Astrocyte of the hippocampus (primary cell): ENCODE data around the gene DIP2A.
"Not testable (repeated sequence)": the region's sequence is repeated elsewhere in the genome, so short reads cannot be mapped to it uniquely, and the experiment has no call there.

Source experiments
- DNase-seq: peaks from one replicate; pipeline ENCODE4 v3.0.0; 2011; ENCODE audit warnings: low read depth, low spot score

The DIP2A gene

DNA sequence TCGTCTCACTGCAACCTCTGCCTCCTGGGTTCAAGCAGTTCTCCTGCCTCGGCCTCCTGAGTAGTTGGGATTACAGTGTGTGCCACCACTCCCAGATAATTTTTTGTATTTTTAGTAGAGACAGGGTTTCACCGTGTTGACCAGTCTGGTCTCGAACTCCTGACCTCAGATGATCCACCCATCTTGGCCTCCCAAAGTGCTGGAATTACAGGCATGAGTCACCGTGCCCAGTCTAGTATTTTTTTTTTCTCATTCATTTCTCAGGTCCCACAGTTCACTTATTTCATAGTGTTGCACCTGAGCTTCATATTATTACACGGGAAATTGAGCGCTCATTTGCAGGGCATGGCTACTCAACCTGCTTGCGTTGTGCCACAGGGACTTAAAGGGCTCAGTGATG lies 68.7 kb downstream of the DIP2A start:
- DNase-seq, result not testable (repeated sequence)

GRCh38 chr21:46527801-46528200 lies 69.1 kb downstream of the DIP2A start:
- no peak for DNase-seq

GRCh38 chr21:46532080-46532479 lies 73.4 kb downstream of the DIP2A start:
- no peak for DNase-seq

DNA sequence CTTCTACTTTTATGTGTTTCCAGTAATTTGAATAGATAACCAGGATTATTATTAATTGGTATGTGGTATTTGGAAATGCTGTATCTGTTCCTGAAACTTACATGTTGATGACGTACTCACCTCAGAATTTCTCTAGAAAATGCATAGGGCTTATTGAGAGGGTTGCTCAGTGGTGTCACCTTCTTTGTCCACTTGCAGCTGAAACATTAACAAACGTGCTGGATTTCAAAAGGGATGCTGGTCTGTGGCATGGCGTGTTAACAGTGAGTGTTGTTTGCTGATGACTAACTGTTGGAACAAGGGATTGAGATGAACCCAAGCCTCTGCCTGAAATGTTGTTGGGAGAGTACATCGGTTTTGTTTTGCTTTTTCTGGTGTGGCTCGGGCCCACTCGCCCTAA lies 78.3 kb downstream of the DIP2A start:
- no peak for DNase-seq

DNA sequence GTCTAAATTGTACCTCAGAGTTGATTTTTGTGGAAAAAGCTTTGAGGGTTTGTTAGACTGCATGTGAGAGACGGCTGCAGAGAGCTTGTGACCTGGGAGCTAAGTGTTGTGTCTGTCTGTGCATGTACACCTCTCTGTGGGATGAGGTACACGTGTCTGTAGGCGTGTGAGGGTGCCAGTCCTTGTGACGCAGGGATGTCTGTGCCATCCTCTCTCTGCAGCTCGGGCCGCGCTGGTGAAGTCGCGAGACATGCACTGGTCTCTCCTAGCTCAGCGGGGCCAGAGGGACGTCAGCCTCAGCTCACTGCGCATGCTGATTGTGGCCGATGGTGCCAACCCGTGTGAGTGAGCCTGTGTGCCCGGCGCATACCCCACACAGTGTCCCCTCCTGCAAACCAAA lies 79.6 kb downstream of the DIP2A start:
- DNase-seq, result no peak

- no peak for DNase-seq
Observed at GRCh38 chr21:46538851-46539666, 80.4 kb downstream of the DIP2A start.

GRCh38 chr21:46540087-46540710 lies 81.5 kb downstream of the DIP2A start:
- DNase-seq, result no peak

DNA sequence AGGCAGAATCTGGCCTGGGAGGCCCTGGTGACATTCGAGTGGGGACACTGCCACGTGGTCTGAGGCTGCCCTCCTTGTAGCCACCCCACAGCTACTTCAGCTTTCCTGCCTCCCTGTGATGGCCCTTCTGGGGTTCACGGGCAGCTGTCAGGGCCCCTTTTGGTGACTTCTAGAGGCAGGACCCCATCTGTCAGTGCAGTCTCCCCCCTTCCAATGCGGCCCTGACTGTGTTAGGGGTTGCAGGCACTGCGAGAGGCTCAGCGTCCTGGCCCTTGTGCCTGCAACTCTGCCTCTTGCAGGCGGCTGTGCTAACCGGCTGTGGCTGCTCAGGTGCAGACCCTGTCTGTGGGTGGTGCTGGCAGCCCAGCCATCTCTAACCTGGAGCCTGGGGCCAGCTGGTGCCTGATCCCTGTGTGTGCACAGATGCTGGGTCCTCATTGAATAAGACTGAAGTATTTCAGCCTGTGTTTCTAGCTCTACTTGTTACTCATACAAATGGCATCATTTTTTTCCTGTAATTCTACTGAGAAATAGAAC lies 84.0 kb downstream of the DIP2A start:
- DNase-seq, result no peak

- no peak for DNase-seq
Observed at GRCh38 chr21:46543306-46543705, 84.6 kb downstream of the DIP2A start.

DNA sequence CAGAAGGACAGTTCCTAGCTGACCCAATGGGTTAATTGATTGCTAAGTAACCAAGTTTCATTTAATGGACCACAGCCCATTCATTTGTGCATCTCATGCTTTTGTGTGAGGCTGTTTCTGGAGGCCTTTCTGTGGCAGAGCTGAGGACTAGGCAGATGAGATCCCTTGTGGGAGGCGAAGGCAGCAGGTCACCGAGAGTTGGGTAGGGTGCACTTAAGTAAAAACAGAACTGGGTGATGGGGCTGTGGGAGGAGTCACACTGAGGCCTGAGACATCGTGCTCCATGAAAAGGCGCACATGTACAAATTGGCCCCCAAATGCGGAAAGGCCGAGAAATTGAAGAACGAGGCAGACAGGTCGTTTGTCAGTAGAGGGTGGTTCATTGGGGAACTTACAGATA lies 85.3 kb downstream of the DIP2A start:
- DNase-seq, result no peak

- DNase-seq, result no peak
Observed at GRCh38 chr21:46544824-46545223, 86.1 kb downstream of the DIP2A start.

GRCh38 chr21:46545363-46545762 lies 86.7 kb downstream of the DIP2A start:
- DNase-seq, result no peak

DNA sequence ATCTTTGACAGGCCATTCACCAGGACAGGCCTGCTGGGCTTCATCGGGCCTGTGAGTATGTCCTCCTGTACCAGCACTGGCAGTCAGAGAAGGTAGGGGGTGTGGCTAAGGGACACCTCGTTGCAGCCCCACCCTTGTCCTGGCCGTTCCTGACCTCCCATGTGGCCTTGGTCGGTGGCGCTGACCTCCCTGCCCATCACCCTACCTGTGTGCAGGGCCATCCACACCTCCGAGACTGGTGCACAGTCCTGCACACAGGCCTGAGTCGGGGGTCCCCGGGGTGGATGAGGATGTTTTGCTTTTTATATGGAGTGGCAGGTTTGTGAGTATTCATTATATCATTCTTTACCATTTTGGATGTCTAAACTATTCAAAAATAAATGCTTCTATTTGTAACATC lies 87.2 kb downstream of the DIP2A start:
- DNase-seq, result no peak

GRCh38 chr21:46546799-46547198 lies 88.1 kb downstream of the DIP2A start:
- no peak for DNase-seq

DNA sequence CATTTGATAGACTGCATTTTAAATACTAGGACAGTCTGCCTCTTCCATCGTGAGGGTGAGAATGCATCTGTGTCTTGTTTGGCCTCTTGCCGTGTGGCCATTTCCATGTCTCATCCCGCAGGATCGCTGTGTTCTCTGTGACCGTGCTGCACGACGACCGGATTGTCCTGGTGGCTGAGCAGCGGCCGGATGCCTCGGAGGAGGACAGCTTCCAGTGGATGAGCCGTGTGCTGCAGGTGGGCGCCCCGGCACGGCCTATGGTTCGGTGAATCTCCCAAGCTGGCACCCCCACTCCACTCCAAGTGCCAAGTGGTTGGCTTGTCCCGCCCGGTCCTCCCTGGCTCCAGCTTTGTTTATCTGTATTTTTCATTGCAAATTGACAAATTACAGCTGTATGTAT lies 91.0 kb downstream of the DIP2A start:
- no peak for DNase-seq

- DNase-seq, result no peak
Observed at GRCh38 chr21:46550116-46550941, 91.6 kb downstream of the DIP2A start.

- DNase-seq, result no peak
Observed at GRCh38 chr21:46551636-46552241, 93.0 kb downstream of the DIP2A start.

DNA sequence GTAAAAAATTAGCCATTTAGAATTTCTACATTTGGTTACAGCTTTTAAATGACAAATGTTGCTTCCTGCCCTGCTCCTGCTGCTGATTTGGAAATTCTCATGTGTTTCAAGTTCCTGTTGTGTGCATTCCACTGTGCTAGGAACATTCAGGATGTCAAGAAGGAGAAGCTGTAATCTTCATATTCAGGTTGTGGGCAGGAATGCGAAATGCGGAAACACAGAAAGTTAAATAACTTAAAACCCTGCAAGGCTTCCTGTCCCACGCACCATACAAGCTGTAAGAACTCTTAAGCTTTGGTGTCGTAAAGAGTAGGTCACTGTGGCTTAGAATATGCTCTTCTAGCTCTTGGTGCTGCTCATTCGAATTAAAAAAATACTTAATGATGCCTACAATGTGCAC lies 93.6 kb downstream of the DIP2A start:
- DNase-seq, result no peak

DNA sequence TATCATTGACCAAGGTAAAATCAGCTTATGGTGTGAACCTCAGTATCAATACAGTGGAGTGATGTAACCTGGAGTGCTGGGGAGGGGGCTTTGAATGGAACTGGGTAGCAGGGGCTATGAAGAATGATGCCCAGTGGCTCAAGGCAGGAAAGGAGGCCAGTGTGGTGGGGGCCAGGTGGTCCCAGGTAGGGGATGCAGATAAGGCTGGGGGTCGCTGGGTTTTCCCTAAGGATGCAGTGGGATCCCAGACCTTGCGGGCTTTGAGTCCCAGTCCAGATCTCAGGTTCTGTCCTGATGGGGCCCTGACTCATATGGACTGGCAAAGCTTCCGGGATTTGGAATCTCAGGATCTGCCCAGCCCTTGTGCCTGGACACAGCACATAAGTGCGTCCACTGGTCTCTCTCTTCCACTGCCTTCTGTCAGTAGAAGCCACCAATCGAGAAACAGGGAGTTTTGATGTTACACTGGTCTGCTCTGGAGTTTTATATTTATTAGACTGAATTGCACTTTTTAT lies 94.2 kb downstream of the DIP2A start:
- DNase-seq, result no peak

GRCh38 chr21:46553993-46554392 lies 95.3 kb downstream of the DIP2A start:
- no peak for DNase-seq

DNA sequence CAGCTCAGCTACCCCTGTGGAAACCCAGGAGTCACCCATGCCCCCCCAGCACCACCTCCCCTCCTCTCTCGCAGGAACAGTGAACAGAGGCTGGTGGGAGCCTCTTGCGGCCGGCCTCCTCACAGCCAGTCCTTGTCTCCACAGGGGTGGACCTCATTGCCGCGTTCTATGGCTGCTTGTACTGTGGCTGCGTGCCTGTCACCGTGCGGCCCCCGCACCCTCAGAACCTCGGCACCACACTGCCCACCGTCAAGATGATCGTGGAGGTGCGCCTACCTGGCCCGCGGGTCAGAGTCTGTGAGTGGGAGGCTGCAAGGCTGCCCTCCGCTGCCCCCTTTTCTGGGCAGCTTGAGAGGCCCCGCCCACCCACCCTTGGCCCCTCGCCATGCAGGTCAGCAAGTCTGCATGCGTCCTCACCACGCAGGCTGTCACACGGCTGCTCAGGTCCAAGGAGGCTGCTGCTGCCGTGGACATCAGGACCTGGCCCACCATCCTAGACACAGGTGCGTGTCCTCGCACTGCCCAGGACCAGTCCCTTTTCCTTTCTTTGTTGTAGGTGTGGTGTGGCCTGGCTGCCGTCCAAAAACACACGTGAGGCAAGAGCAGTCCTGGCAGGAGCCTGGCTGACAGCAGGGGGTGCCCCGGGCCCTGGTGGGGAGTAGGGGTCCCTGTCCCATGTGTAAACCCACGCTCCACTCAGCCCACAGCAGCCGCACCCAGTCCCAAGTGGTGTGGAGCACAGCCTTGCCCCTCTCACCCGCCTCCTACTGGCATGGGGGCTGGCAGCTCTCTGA lies 95.9 kb downstream of the DIP2A start:
- no peak for DNase-seq
